Glomerular visceral epithelial cell (primary cell): Measurements from ENCODE around the gene SLC5A10.
A peak's percentile ranks its signal among the peaks of the same experiment; 100 is the strongest.
"Not testable (repeated sequence)": the region's sequence is repeated elsewhere in the genome, so short reads cannot be mapped to it uniquely, and the experiment has no call there.

Experiments used
- DNase-seq: peaks from one replicate; pipeline ENCODE4 v3.0.0-alpha.2; 2016; ENCODE audit errors: extremely low spot score

Gene SLC5A10

GRCh38 chr17:18947866-18948265, 4.1 kb upstream of the SLC5A10 start:
- DNase-seq: no peak

GRCh38 chr17:18948476-18949006, 3.4 kb upstream of the SLC5A10 start:
- no peak for DNase-seq

- no peak for DNase-seq
These were observed 2.4 kb upstream of the SLC5A10 start for GRCh38 chr17:18949566-18949965.

GRCh38 chr17:18950346-18950745, 1.6 kb upstream of the SLC5A10 start:
- no peak for DNase-seq

- DNase-seq: peak; percentile 87
These were observed 740 bp upstream of the SLC5A10 start for GRCh38 chr17:18950944-18951905.

GRCh38 chr17:18953231-18953728, 1.3 kb downstream of the SLC5A10 start:
- no peak for DNase-seq

- no peak for DNase-seq
These were observed 2.4 kb downstream of the SLC5A10 start for GRCh38 chr17:18954321-18954720.

- no peak for DNase-seq
These were observed 3.0 kb downstream of the SLC5A10 start for GRCh38 chr17:18955009-18955408.

GRCh38 chr17:18956021-18956420, 4.1 kb downstream of the SLC5A10 start:
- not testable (repeated sequence) for DNase-seq

GRCh38 chr17:18956581-18956980, 4.6 kb downstream of the SLC5A10 start:
- DNase-seq: no peak

GRCh38 chr17:18957831-18958230, 5.9 kb downstream of the SLC5A10 start:
- DNase-seq: no peak

- DNase-seq: no peak
These were observed 6.6 kb downstream of the SLC5A10 start for GRCh38 chr17:18958611-18959010.

GRCh38 chr17:18959071-18959844, 7.3 kb downstream of the SLC5A10 start:
- no peak for DNase-seq

- DNase-seq: no peak
These were observed 7.9 kb downstream of the SLC5A10 start for GRCh38 chr17:18959845-18960240.

- DNase-seq: no peak
These were observed 8.3 kb downstream of the SLC5A10 start for GRCh38 chr17:18960241-18960665.

GRCh38 chr17:18960803-18961511, 9.0 kb downstream of the SLC5A10 start:
- DNase-seq: peak; percentile 77

GRCh38 chr17:18961634-18962493, 9.9 kb downstream of the SLC5A10 start:
- DNase-seq: peak; percentile 75

- DNase-seq: no peak
These were observed 10.5 kb downstream of the SLC5A10 start for GRCh38 chr17:18962494-18962815.

GRCh38 chr17:18963126-18964017, 11.4 kb downstream of the SLC5A10 start:
- DNase-seq: no peak

- DNase-seq: no peak
These were observed 12.0 kb downstream of the SLC5A10 start for GRCh38 chr17:18964018-18964351.
